Effector memory CD4-positive, alpha-beta T cell (primary cell): ENCODE data around the gene ST3GAL5.

Experiments used
- DNase-seq, 3 donors: peaks; one replicate each; pipeline ENCODE4 v3.0.0-alpha.2; 2020
- H3K27ac ChIP-seq: 2 replicates; pipeline ENCODE4 v1.7.0; 2013; ENCODE audit warnings: mild to moderate bottlenecking, low read length, moderate library complexity; ENCODE audit not compliant: insufficient read depth, poor library complexity, severe bottlenecking
- H3K27me3 ChIP-seq: replicated peaks from 2 replicates; pipeline ENCODE4 v1.7.0; 2013; ENCODE audit warnings: mild to moderate bottlenecking, low read length; ENCODE audit not compliant: insufficient read depth, control insufficient read depth, poor library complexity, severe bottlenecking
- H3K36me3 ChIP-seq: 2 replicates; pipeline ENCODE4 v1.7.0; 2013; ENCODE audit warnings: mild to moderate bottlenecking, low read length, moderate library complexity; ENCODE audit not compliant: control insufficient read depth, insufficient read depth
- H3K4me1 ChIP-seq: 2 replicates; pipeline ENCODE4 v1.7.0; 2013; ENCODE audit warnings: low read length, mild to moderate bottlenecking; ENCODE audit not compliant: control insufficient read depth, insufficient read depth, poor library complexity, severe bottlenecking
- H3K4me3 ChIP-seq: 2 replicates; pipeline ENCODE4 v1.7.0; 2013; ENCODE audit warnings: low read length, low read depth, mild to moderate bottlenecking; ENCODE audit not compliant: insufficient read depth, poor library complexity, severe bottlenecking
- H3K9me3 ChIP-seq: 2 replicates; pipeline ENCODE4 v1.7.0; 2013; ENCODE audit warnings: mild to moderate bottlenecking, low read length, moderate library complexity; ENCODE audit not compliant: control insufficient read depth

The ST3GAL5 gene

DNA sequence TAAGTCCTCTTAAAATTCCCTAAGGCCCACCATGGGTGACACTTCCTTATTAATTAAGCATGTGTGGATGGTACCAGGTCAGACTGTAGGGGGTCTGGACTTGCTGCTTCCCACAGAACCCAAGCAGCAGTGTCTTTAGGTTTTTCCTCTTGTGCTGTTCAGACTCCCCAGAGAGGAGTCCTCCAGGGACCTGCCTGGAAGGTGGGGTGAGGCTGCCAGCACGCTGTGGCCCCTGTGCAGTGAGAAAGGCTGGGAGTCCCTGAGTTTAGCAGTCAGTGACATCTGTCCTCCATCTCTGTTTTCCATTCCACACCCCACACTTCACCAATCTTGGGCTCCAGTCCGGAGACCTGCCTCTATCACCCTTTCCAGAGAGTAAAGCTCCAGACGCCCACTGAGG lies 18.0 kb upstream of the ST3GAL5 start:
- H3K9me3 ChIP-seq = no peaks in the 10 kb centered on the region
- H3K4me1 ChIP-seq = no peaks in the 10 kb centered on the region
- DNase-seq = no peak
- H3K27me3 ChIP-seq = no peaks in the 10 kb centered on the region
- H3K27ac ChIP-seq = no peak overlapping the region
- no peak overlapping the region for H3K4me3 ChIP-seq
- no peaks in the 10 kb centered on the region for H3K36me3 ChIP-seq

DNA sequence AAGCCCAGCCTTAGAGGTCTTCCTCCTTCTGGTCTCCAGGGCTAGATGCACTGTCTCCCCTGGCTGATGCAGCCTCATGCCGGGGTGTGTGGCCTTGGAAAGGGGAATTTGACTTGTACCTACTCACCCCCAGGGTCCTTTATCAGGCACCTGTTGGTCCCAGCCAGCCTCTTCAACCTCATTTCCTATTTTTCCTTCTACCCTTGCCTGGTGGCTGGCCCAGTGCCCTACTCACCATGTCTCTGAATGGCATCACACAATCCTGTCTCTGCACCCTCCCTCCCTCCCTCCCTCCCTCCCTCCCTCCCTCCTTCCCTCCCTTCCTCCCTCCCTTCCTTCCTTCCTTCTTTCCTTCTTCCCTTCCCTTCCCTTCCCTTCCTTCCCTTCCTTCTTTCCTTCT lies 17.1 kb upstream of the ST3GAL5 start:
- DNase-seq = no peak
- H3K36me3 ChIP-seq = no peaks in the 10 kb centered on the region
- H3K27me3 ChIP-seq = no peaks in the 10 kb centered on the region
- H3K4me3 ChIP-seq = no peak overlapping the region
- no peak overlapping the region for H3K27ac ChIP-seq
- no peaks in the 10 kb centered on the region for H3K9me3 ChIP-seq
- H3K4me1 ChIP-seq = no peaks in the 10 kb centered on the region

DNA sequence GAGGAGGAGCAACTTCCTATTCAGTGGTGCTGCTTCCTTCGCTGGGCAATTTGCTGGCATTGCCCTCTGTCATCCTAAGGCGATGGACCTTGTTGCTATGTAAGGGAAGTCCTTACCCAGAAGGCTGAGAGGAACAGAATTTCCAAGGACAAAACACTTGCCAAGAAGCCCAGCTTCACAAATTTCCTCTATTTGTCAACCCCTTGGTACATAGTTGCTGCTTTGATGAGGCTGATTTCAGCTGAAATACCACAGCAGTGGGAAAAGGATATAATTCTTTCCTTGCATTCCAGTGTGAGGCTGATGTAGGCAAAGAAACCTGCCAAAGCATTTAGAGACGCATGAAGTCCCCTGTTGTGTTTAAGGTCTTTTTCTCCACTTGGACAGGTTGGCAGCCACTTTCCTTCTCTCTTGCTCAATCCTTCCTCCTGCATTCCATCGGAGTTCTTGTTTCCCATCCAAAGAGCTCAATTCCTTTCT lies 16.4 kb upstream of the ST3GAL5 start:
- H3K9me3 ChIP-seq = no peaks in the 10 kb centered on the region
- H3K27me3 ChIP-seq = no peaks in the 10 kb centered on the region
- H3K36me3 ChIP-seq = no peaks in the 10 kb centered on the region
- H3K4me3 ChIP-seq = no peak overlapping the region
- H3K4me1 ChIP-seq = no peaks in the 10 kb centered on the region
- H3K27ac ChIP-seq = no peak overlapping the region
- DNase-seq = no peak

DNA sequence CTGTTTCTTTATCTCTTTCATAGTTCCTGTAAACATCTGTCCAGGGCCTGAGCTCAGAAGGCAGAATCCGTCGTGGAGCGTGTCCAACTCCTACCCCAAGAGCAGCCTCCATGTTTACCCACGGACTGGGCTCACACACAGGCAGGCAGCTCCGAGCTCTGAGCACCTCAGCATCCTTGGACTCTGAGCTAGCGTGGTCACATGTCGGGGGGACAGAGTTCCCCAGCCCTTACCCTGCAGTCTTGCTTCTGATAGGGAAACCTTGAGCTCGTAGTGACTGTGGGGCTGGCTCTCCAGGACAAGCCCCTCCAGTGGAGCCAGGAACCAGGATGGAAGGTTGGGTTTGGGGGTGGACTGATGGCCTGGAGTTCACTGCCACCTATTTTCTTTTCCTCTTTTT lies 15.1 kb upstream of the ST3GAL5 start:
- H3K9me3 ChIP-seq = no peaks in the 10 kb centered on the region
- no peaks in the 10 kb centered on the region for H3K36me3 ChIP-seq
- no peak overlapping the region for H3K4me3 ChIP-seq
- H3K27ac ChIP-seq = no peak overlapping the region
- DNase-seq = no peak
- H3K4me1 ChIP-seq = no peaks in the 10 kb centered on the region
- H3K27me3 ChIP-seq = no peaks in the 10 kb centered on the region

DNA sequence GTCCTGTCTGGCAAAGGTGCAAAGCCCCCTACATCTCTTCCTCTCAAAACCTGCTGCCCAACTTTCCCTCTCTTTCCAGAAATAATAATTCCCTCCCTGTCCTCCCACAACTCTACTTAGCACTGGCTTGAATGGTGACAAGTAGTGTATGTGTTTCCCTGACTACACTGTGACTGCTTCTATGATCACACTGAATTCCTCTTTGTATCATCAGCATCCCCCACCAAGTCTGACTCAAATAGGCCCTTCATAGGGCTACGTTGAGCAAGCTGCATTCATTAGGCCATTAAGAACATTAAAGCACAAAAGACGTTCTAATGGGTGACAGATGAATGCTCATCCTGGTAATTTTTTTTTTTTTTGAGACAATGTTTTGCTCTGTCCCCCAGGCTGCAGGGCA lies 13.7 kb upstream of the ST3GAL5 start:
- no peak overlapping the region for H3K4me3 ChIP-seq
- no peaks in the 10 kb centered on the region for H3K9me3 ChIP-seq
- H3K27ac ChIP-seq = no peak overlapping the region
- no peaks in the 10 kb centered on the region for H3K36me3 ChIP-seq
- no peak for DNase-seq
- H3K4me1 ChIP-seq = no peaks in the 10 kb centered on the region
- H3K27me3 ChIP-seq = no peaks in the 10 kb centered on the region

DNA sequence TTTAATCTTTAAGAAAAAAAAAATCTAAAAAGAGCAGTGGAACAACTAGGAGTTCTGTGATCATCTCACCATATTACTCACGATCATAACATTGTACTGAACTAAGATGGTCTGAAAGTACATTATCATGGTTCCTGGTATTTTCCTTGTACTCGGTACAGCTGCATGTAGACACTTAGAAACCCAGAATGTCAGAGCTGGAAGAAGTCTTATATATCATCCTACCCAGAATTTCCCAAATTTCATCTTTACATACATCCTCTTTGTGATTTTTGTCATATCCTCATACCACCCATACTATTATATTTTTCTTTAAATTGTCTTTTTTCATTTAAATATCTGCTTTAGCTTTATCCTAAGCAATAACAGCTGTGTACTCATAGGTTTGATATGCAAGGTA lies 12.4 kb upstream of the ST3GAL5 start:
- H3K27ac ChIP-seq = no peak overlapping the region
- no peaks in the 10 kb centered on the region for H3K27me3 ChIP-seq
- no peaks in the 10 kb centered on the region for H3K4me1 ChIP-seq
- no peaks in the 10 kb centered on the region for H3K9me3 ChIP-seq
- H3K4me3 ChIP-seq = no peak overlapping the region
- DNase-seq = no peak
- H3K36me3 ChIP-seq = no peaks in the 10 kb centered on the region

DNA sequence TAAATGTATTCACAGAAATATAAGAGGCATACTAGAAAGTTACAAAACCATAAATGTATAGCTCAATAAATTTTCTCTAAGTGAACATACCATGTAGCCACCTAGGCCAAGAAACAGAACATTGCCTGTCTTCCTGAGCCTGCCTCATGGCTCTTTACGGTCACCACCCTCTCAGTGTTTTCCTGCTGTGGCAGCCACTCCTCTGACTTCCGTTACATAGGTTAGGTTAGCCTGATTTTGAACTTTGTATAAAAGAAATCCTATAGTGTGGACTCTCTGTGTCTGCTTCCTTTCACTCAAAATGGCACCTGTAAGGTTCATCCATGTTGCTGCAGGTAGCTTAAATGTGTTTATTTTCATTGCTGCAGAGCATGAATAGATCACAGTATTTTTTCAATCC lies 11.6 kb upstream of the ST3GAL5 start:
- H3K36me3 ChIP-seq = no peaks in the 10 kb centered on the region
- H3K9me3 ChIP-seq = no peaks in the 10 kb centered on the region
- H3K4me3 ChIP-seq = no peak overlapping the region
- no peaks in the 10 kb centered on the region for H3K4me1 ChIP-seq
- DNase-seq = no peak
- H3K27ac ChIP-seq = no peak overlapping the region
- H3K27me3 ChIP-seq = no peaks in the 10 kb centered on the region

DNA sequence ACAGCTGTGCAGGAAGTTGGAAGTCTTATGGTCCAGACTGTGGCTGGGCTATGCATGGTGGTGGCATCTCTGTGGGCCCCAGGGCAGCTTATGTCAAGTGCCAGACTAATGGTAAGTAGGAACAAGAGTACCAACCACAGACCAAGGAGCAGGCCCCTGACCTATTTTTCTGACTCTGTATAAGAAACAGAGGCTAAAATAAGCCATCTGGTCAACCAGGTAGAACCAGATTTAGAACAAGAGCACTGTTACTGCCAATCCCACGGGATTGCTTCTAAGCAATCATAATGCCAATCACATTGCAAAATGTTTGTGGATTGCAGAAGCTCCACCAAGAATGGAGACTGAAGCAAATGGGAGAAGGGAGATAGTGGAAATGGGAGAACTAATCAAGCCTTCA lies 11.1 kb upstream of the ST3GAL5 start:
- Histone ChIP-seq H3K4me3 (no peak overlapping the region), H3K4me1 (no peaks in the 10 kb centered on the region), H3K27ac (no peak overlapping the region), H3K27me3 (no peaks in the 10 kb centered on the region), H3K36me3 (no peaks in the 10 kb centered on the region), H3K9me3 (no peaks in the 10 kb centered on the region)
- DNase-seq = no peak

DNA sequence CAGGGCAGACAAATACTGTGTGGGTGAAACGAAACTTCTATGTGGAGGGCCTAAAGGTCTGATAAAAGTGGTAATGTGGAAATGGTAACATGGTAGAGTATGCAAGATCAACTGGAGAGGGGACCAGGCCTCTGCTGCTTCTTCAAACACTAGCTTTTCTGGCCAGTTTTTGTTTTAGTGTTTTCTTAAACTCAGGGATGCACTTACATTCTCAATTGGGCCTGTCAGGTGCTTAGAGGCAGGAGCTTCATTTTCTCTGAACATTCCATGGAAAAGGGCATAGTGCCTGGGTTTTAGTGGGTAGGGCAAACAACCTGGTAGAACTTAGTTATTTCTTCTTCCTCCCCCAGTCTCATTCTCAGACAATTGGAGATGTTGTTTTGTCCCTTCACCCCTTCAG lies 10.5 kb upstream of the ST3GAL5 start:
- Histone ChIP-seq H3K4me3 (no peak overlapping the region), H3K36me3 (no peaks in the 10 kb centered on the region), H3K27ac (no peak overlapping the region), H3K9me3 (no peaks in the 10 kb centered on the region), H3K27me3 (no peaks in the 10 kb centered on the region), H3K4me1 (no peaks in the 10 kb centered on the region)
- no peak for DNase-seq

DNA sequence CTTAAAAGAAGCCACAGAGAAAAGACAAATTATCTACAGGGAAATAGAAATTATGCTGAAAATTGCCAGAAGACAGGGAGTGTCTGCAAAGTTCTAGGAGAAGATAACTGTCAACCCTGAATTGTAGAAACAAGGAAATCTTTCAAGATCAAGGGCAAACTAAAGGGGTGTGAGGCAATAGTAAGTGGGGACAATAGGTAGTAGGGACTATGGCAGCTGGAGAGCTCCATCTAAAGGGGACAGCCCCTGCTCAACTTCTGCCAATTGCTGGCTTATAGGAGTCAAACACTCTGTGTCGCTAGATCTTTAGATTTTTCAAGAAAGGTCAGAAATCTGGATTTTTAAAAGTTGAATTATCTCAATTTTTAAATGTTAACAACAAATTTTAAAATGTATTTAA lies 10.1 kb upstream of the ST3GAL5 start:
- Histone ChIP-seq H3K27ac (no peak overlapping the region), H3K9me3 (no peaks in the 10 kb centered on the region), H3K4me1 (no peaks in the 10 kb centered on the region), H3K27me3 (no peaks in the 10 kb centered on the region), H3K36me3 (no peaks in the 10 kb centered on the region), H3K4me3 (no peak overlapping the region)
- no peak for DNase-seq
